GM21528 (cell line): ENCODE data around the gene AGAP1.
"Not testable (repeated sequence)": the region's sequence is repeated elsewhere in the genome, so short reads cannot be mapped to it uniquely, and the experiment has no call there.

Source experiments
- ATAC-seq: cut with Tn5 transposase; IDR thresholded peaks from one replicate; pipeline ENCODE4 v1.9.1; 2021; ENCODE audit warnings: mild to moderate bottlenecking, moderate library complexity; ENCODE audit not compliant: unreplicated experiment, low FRiP score

The AGAP1 gene

GRCh38 chr2:236086403-236086970, 592.6 kb downstream of the AGAP1 start:
- ATAC-seq = no peak

- no peak for ATAC-seq
These were observed 593.2 kb downstream of the AGAP1 start for GRCh38 chr2:236086971-236087465.

- no peak for ATAC-seq
These were observed 594.7 kb downstream of the AGAP1 start for GRCh38 chr2:236088368-236089057.

GRCh38 chr2:236089271-236090026, 595.6 kb downstream of the AGAP1 start:
- no peak for ATAC-seq

GRCh38 chr2:236090027-236090382, 596.2 kb downstream of the AGAP1 start:
- no peak for ATAC-seq

- ATAC-seq = not testable (repeated sequence)
These were observed 597.0 kb downstream of the AGAP1 start for GRCh38 chr2:236090826-236091225.

GRCh38 chr2:236092714-236093113, 598.9 kb downstream of the AGAP1 start:
- ATAC-seq = no peak

GRCh38 chr2:236093134-236093533, 599.3 kb downstream of the AGAP1 start:
- no peak for ATAC-seq

GRCh38 chr2:236095504-236095903, 601.7 kb downstream of the AGAP1 start:
- no peak for ATAC-seq

GRCh38 chr2:236101311-236101950, 607.6 kb downstream of the AGAP1 start:
- no peak for ATAC-seq

GRCh38 chr2:236102971-236103370, 609.1 kb downstream of the AGAP1 start:
- ATAC-seq = no peak

GRCh38 chr2:236103981-236104380, 610.1 kb downstream of the AGAP1 start:
- ATAC-seq = no peak

- no peak for ATAC-seq
These were observed 612.2 kb downstream of the AGAP1 start for GRCh38 chr2:236105955-236106607.

GRCh38 chr2:236106761-236107160, 612.9 kb downstream of the AGAP1 start:
- ATAC-seq = no peak

- ATAC-seq = no peak
These were observed 613.7 kb downstream of the AGAP1 start for GRCh38 chr2:236107536-236107935.

GRCh38 chr2:236107942-236108625, 614.2 kb downstream of the AGAP1 start:
- ATAC-seq = no peak

GRCh38 chr2:236109061-236109460, 615.2 kb downstream of the AGAP1 start:
- ATAC-seq = no peak

GRCh38 chr2:236109473-236109872, 615.6 kb downstream of the AGAP1 start:
- no peak for ATAC-seq

- no peak for ATAC-seq
These were observed 618.6 kb downstream of the AGAP1 start for GRCh38 chr2:236112466-236112865.

- no peak for ATAC-seq
These were observed 619.6 kb downstream of the AGAP1 start for GRCh38 chr2:236113425-236113824.
